Stimulated activated CD4-positive, alpha-beta T cell treated with anti-CD3 and anti-CD28 coated beads, Interleukin-1b, Interleukin-23, amount 100 ng/mL, for 48 hours (primary cell): ENCODE measurements around the gene DEPDC5.

Experiments
- DNase-seq: peaks from one replicate; pipeline ENCODE4 v3.0.0-alpha.2; 2020

The DEPDC5 gene

DNA sequence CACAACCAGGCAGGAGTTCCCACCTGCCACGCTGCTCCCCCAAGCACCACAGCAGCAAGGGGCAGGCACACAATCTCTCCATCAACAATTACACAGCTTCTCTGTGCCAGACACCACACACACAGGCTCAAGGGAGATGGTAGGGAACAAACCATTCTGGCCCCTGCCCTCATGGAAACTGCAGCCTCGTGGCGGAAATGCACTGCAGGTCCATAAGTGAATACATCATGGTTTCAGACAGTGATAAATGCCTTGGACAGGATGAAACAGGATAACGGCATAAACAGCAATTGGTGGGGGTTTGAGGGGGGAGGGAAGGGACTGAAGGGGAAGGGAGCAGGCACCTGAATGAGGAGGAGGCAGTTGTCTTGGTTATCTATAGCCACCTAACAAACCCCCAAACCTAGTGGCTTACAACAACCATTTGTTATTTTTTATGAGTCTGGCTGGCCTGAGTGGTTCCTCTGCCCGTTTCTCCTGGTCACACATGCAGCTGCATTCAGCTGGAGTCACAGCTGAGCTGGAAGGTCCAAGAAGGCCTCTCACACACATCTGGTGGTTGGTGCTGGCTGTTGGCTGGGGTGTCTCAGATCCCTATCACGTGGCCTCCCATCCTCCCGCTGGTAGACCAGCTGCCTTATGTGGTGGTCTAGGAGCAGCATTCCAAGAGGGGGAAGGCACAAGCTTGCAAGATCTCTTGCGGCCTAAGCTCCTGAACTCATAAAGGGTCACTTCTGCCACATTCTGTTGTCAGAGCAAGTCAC is 175.5 kb downstream of the DEPDC5 start:
- no peak for DNase-seq

DNA sequence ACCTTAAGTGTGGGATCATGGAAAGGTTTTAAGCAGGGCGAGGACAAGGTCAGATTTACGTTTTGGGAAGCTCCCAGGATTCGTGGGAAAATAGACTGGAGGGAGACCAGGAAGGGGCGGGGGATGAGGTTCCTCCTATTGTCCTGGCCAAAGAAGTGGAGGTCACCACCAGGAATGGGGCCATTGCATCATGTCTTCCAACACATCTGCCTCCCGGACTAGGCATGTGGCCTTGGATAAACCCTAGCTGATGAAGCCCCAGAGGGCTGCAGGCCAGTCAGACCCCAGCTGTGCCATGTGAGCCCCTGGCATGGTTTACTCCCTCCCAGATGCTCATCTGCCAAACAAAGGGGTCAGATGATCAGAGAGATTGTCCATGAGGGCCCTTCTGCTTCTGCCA is 179.0 kb downstream of the DEPDC5 start:
- no peak for DNase-seq

DNA sequence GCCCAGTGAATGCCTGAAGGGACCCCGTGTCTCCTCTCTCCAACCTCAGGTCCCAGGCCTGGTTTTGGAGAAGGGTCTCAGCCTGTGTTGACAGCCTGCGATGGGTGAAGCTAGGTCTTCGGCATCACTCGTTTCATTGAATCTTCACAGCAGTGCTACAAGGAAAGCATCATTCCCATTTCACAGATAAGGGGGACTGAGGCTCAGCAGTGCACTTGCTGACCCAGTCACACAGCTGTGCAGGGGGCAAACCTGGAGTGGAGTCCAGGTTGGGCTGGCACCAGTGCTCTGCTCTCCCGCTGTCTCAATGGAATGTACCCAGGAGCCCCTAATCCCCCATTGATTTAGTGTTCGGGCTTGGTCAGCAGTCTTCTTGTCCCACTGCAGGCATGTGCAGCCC is 179.6 kb downstream of the DEPDC5 start:
- DNase-seq = no peak

DNA sequence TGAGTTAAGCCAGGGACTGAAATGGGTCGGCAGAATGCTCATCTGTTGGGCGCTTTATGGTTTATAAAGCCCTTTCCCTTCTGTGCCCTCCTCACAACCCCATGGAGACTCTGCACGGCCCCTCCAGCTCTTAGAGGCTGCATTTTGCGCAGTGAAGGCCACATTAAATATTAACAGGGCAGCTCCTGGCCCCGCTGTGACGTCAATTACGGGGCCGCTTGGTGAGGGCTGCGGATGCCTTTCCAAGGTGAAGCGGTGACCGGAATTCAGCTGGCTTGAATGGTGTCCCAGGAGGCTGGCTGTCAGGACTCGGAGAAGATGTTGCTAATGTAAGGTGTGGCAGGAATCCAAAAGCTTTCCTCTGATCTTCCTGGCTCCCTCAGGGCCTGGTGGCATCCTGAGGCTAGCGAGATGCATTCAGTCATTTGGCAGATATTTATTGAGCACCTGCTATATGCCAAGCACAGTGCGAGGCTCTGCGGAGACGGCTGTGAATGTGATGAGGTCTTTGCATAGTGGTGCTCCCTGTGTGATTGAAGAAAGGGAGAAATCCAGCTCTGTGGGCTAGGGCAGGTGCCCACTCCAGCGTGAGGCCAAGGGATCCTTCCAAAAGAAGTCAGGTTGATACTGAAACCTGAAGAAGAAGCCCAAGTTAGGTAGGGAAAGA is 180.1 kb downstream of the DEPDC5 start:
- DNase-seq = no peak

DNA sequence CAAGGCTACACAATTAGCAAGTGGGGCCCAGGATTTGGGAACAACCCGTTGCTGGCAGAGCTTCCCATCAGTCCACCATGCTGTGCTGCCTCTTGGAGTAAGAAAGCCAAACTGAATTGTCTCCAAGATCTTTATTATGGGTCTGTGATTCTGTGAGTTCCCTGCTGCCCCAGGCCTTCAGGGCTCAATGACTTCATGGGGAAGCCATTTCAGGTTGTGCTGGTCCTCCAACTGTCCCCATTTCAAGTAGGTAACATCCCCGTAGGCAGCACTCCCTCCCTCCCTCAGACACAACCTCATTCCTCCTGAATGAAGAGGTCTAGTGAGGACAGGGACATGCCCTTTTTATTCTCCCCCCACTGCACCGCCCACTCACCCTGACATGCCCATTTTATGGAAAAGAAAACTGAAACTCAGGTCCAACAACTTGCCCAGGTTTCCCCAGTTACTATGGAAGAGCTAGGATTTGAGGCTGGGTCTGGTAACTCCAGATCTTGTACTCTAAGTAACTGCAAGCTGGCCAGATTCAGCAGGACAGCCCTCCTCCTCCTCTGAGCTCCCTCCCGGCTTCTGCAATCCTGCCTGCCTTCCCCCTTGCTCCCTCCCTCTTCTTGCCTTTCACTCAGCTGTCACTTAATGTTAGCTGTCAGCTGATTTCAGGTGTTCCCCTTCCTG is 182.3 kb downstream of the DEPDC5 start:
- no peak for DNase-seq

DNA sequence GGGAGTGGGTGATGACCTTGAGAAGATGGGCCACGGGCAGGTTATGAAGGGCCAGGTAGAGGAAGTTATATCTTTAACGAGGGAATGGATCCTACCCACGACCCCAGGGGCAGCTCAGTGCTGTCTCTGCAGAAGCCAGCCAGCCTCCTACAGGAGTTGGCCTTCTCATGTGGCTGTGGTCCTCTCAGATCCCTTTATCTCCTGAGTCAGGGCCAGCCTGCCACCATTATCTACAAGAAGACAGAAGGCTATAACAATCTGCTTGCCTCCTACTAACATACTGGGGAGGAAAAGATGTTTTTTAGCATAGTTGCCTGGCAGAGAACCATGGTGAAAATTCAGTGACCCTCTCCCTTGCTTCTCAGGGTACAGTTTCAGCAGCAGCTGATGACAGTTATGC is 183.5 kb downstream of the DEPDC5 start:
- DNase-seq = no peak

DNA sequence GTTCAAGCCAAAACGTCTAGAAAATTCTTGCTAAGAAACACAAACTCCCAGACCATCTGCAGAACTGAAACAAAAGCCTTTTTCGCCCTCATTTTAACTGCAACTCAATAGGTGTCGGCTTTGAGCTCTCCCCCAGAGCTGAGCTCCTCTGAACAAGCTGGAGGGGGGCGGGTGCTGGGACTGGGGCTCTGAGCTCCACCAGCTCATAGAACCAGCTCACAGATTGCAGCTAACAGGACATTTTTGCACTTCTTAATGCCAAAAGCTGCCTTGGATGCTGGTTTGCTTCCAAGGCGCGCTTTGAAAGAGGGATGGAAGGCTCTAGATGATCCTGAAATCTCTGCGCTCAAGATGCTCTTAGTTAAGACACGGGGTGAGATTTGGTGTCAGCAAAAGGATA is 184.5 kb downstream of the DEPDC5 start:
- DNase-seq = no peak

DNA sequence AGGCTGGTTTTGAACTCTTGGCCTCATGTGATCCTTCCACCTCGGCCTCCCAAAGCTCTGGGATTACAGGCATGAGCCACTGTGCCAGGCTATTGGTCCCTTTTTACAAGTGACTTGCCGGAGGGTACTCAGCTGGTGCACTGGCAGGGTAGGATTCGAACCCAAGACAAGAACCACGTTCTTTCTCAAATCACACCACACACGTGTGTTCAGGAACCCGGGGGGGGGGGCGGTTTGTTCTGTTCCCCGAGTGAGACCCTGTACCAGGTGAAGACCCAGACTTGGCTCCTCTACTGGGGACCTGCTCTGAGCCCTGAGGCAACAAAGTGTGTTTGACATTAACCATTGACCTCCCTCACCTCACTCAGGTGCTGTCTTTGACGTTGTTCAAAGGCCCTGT is 186.7 kb downstream of the DEPDC5 start:
- DNase-seq = no peak

DNA sequence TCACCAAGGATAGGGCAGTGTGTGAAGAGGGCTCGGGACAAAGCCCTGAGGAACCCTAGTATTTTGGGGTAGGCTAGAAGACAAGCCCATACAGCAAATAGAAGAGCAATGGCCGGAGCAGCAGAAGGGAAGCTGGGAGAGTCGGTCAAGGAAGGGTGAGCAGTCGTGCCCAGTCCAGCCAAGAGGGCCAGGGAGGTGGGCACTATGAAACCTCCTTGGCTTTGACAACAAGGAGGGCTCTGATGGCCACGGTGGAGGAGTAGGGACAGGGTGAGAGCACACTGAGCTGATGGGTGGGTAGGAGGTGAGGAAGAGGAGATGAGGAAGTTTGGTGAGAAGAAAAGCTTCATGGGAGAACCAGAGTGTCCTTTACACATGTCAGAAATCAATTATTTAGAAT is 188.3 kb downstream of the DEPDC5 start:
- no peak for DNase-seq

DNA sequence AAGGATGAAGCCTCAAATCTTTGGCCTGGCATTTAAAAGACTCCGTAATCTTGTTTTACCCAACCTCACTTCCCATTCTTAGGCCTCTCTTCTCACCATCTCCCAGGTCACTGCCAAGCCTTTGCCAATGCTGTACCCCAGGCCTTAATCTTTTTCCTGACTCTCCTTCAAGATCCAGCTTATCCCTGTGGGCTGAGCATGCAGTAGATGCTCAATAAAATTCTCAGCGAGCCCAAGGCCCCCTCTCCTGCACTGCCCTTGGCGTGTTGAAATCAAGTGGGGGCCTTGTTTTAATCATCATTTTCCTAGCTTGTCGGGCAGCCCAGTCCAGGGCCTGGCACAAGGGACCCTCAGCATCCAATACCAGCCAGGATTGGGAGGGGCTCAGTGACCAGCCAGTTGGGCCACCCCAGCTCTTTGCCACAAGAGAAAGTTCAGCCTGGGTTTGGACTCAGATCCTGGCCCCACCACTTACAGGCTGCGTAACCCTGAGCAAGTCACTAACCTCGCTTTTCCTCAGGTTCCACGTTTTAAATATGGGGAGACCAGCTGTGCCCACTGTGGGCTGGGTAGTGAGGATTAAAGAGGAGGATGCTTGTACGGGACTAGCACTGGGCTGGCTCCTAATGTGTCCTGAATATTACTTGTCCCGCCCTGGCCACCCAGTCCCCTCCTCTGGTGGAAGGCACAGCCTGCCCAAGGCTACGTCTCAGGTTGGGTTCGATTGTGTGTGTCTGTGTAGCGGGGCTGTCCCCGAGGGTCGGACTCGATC is 189.6 kb downstream of the DEPDC5 start:
- DNase-seq = no peak

DNA sequence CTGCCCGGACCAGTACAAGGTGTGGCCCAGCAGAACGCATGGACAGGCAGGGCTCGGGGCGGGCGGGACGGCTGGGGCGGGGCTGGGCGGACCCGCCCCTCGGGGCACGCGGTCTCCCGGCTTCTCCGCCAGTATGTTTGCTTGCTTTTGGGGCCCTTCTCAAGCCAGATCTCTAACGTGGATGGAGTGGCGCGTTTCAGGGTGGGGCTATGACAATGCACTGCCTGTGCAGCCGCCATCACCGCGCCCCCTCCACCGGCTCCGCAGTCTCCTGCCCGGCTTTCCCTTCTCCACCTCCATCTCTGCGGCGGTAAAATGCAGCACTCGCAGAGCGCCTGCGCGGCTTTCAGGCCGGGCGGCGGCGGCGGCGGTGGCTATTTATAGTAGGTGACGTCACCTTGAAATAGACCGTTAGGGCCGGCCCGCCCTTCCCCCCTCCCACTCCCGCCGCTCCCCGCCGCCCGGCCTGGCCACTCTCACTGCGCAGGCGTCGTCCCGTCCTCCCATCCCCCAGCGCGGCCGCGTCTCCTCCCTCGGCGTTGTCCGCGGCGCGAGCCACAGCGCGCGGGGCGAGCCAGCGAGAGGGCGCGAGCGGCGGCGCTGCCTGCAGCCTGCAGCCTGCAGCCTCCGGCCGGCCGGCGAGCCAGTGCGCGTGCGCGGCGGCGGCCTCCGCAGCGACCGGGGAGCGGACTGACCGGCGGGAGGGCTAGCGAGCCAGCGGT is 190.3 kb downstream of the DEPDC5 start, which contains the start of gene YWHAH:
Gene YWHAH (plus strand): TSS at position 558 of the 722 bp plus-strand sequence. CDS start 199 bp downstream, outside the sequence.
- peak; percentile 91 for DNase-seq

DNA sequence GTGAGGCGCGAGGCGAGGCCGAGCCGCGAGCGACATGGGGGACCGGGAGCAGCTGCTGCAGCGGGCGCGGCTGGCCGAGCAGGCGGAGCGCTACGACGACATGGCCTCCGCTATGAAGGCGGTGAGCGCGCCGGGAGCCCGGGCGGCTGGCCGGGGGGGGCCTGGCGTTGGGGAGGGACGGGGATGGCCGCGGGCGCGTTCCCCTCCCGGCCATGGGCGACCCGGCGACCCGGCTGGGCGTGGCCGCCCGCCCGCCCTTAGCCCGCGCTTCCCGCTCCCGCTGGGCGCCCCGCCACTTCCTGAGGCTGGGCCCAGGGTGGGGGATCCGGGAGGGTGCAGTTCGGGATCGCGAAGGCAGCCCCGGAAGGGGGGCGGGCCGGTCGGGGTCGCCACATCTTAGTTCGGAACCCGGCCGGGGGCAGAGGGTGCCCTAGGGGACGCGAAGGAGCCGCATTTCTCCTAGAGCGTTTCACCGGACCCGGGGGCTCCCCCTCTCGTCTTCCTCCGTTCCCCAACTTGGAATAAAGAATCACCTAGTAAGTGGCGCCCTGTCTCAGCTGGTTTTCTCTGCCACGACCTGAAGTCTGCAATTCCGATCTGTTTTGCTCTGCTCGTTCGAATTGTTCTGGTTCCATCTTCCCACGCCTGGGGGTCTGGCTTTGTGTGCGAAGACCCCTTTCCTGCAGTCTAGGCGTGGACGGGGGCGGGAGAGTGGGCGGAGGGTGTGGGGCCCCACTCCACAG is 191.1 kb downstream of the DEPDC5 start:
- DNase-seq = peak; percentile 11

DNA sequence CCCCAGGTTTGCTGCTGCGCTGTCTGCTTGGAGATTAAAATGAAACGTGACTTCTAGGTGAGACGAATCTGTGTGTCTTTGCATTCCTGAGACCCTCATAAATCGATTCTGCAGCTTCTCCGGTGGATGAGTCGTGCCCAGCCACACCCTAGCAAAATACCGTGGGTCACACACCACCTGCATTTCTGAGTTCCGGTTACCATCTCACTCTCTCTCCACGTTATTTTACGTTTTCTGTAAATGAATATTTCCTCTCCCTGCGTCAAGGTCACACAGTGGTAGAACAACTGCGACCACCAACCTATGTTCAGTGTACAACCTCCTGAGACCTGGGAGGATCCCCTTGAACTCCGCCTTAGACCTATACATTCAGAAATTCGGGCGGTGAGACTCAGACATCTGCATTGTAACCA is 191.6 kb downstream of the DEPDC5 start:
- no peak for DNase-seq

DNA sequence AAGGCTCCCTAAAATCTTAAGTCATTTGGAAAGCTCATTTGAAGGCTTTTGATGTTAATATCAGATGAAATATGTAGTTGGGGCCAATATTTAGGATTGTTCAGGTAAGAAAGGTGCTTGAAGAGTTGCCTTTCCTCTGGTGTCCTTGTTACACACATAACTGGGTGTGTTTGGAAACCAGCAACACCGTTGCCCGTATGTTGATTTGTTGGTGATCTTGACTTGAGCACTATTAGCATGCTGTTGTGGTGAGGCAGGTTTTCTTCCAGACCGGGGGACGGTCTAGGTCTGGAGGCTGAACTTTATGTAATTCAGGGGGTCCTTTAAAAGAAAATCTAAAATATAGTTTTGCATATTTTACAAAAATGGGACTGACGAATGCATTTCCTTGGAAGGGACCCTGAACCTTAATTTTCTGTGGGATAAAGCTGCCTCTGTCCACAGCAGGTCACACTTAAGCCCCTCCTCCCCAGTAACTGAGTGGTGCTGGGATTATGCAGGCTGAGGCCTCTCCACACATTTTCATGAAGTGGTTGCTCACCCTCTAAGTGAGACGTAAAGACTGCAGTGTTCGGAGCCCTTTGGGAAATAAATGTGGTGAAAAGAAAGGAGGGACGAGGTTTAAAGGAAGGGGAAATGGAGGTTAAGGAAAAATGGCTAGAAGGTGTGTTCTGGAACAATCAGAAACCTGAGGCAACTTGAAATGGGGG is 192.3 kb downstream of the DEPDC5 start:
- DNase-seq = no peak

DNA sequence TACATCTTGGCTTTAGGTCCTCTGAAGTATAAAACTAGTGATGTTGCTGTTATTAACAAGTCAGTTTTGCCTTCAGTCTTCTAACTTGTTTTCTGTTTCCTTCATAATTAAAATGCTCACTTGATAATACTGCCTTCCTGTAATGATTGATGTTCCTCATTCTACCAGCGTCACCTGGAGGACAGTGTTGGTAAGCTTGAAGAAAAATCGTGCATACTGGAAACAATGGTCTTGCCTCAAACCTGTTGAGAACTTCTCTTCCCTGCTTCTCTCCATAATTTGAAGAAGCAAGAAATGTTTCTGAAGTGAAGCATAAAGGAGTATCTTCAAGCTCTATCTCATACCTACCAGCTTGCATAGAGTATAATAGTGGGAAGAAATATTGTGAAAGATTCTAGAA is 193.5 kb downstream of the DEPDC5 start:
- no peak for DNase-seq

DNA sequence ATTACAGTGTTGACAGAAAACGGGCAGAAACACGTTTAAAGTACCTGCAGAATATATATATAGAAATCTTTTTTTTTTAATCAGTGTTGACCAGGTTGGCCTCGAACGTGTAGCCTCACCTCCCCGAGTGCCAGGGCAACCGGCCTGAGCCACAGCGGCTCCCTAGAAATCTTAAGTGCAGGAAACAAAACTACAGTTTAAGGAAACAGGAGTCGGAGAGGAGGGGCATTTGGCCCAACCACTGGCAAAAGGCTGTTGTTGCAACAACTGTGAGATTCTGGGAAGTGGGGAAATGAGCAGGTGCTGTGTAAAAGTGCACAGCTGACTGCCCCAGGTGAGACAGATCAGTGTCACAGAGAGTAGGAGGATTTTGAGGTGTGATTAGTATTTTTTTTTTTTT is 194.2 kb downstream of the DEPDC5 start:
- DNase-seq = no peak

DNA sequence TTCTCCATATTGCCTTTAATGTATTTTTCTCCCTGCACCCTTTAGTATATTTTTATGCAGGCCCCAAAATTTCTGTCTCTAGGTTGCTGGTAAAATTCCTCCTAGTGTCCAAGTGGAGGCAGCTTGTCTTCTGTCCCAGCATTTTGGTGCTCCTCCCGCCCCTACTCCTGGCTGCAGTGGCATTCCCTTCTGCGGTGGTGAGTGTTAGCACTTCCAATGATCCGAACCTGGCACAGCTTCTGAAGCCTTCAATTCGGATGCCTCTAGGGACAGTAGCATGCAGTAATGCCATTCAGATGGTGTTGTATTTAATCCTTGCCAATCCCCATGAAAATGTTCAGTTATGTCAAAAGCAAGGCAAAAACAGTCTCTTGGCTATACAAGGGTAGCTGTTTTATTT is 196.4 kb downstream of the DEPDC5 start:
- DNase-seq = no peak

DNA sequence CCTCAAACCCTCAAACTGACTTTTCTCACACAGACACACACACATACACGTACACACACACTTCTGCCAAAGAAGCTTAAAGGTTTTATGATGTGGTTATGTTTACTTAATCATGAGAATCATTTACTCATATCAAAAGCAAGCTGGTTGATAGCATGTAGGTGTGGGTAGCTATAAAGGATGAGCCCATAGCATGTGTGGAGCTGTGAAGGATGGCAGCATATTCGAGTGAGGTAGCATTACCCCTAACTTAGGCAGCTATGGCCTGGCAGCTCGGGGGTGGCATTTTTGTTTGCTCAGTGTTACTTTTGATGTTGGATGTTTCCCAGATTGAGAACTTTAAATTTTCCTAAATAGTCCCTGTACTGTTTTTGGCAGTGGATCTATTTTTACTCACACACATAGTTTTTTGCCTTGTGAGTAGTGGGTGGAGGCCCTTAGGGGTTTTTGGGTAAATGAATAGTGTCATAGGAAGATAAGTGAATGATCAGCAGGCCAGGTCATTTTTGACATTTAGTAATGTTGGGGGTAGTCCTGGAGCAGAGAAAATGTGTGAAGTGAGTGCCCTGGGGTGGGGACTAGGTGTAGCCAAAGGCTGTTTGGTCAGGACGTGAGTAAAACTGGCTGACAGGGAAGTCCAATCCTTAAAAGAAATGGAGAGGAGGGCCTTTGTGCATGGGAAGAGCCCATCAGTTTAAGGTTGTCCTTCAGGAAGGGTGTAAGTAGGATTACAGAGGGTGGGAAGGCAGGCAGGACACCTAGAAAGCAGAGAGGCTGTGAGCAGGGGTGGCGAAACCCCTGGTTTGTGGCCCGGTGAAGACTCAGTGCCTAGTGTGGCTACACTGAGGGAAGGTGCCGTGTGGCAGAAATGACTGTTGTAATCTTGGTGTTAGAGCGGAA is 197.6 kb downstream of the DEPDC5 start:
- DNase-seq = peak; percentile 23

DNA sequence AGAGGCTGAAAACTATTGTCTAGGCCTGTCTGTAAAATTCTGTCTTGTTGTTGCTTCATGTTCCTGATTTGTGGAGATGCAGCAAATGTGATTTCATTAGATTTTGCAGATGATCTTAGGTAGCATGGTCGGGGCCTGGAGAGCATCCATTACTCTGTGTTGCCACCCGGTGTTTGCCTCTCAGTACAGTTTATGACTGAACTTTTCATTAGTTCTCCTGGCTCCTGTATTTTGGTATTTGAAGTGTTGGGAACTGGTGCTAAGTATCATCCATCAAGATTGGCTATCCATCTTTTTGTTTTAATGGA is 198.2 kb downstream of the DEPDC5 start:
- no peak for DNase-seq

DNA sequence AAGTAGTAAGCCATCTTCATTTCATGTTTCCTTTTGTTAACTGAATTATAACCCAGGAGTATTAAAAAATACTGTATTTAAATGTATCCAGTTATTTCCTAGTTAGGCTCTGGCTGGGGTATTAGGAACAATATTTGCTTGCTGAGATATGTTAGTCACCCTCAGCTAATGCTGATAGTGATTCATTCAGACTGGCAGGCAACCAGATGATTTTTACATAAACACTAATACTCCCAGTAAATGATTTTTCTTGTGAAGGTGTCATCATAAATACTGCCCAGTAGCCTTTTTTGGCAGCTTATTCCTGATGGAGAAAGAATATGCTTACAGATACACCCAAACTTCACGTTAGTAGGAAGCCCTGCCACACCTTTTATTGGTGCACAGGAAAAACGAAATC is 198.7 kb downstream of the DEPDC5 start:
- no peak for DNase-seq
